GM12891 (cell line): ENCODE measurements around the gene CNBP.
A peak's percentile ranks its signal among the peaks of the same experiment; 100 is the strongest.
"Not testable (repeated sequence)": the region's sequence is repeated elsewhere in the genome, so short reads cannot be mapped to it uniquely, and the experiment has no call there.

Experiments used
- DNase-seq: peaks from one replicate; pipeline ENCODE4 v3.0.0; 2011; ENCODE audit warnings: low spot score; ENCODE audit not compliant: insufficient read length
- FAIRE-seq: peaks from 2 replicates; lab custom pipeline; 2011; peaks lifted over from hg19 to GRCh38; lab: Jason Lieb, UNC
- PAX5 ChIP-seq: IDR thresholded peaks from 2 replicates; pipeline ENCODE4 v1.6.1; 2011; ENCODE audit warnings: low read length, moderate library complexity, mild to moderate bottlenecking; ENCODE audit not compliant: insufficient read depth, severe bottlenecking
- POLR2A ChIP-seq: IDR thresholded peaks from 2 replicates; pipeline ENCODE4 v1.6.1; 2011; ENCODE audit warnings: low read depth, low read length, control low read depth
- POLR2AphosphoS5 ChIP-seq: IDR thresholded peaks from 2 replicates; pipeline ENCODE4 v1.6.1; 2011; ENCODE audit warnings: low read depth, low read length, control low read depth
- POU2F2 ChIP-seq: IDR thresholded peaks from 2 replicates; pipeline ENCODE4 v1.6.1; 2011; ENCODE audit warnings: low read depth, mild to moderate bottlenecking, control low read depth, low read length, moderate library complexity
- SPI1 ChIP-seq: IDR thresholded peaks from 2 replicates; pipeline ENCODE4 v1.6.1; 2011; ENCODE audit warnings: low read depth, low read length, control low read depth
- TAF1 ChIP-seq: IDR thresholded peaks from 2 replicates; pipeline ENCODE4 v1.6.1; 2011; ENCODE audit warnings: low read depth, low read length, control low read depth

The CNBP gene

GRCh38 chr3:129211345-129211744 is 27.6 kb upstream of the CNBP start:
- DNase-seq: no peak
- no peak for FAIRE-seq
- TF ChIP-seq POLR2A (no peak), SPI1 (no peak), POLR2AphosphoS5 (no peak), POU2F2 (no peak)

DNA sequence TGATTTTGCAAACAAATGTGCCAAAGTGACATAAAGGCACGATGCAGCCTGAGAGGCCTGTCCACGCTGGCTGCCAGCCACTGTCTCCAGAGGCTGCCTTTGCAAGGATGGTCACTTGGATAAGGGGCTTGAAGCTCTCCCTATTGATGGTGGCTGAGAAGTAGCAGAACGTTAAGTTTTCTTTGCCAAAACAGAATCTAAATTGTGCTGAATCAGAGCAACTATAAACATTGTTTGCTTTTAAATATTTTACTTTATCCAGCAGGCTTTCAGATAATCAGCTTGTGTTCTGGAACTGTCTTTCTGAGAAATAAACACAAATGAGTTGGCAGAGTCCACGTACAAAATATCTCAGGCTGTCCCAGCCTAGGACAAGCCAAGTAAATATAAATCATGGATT is 23.8 kb upstream of the CNBP start:
- no peak for FAIRE-seq
- no peak for DNase-seq
- TF ChIP-seq POU2F2 (no peak), PAX5 (no peak), TAF1 (no peak)

- no peak for FAIRE-seq
- no peak for DNase-seq
- TF ChIP-seq TAF1 (no peak), SPI1 (no peak), POLR2AphosphoS5 (no peak), POU2F2 (no peak), POLR2A (no peak), PAX5 (no peak)
Measured at GRCh38 chr3:129205109-129205832, 21.6 kb upstream of the CNBP start.

GRCh38 chr3:129204473-129204872 is 20.8 kb upstream of the CNBP start:
- no peak for DNase-seq
- FAIRE-seq: no peak
- TF ChIP-seq SPI1 (no peak), POU2F2 (no peak), TAF1 (no peak), POLR2A (no peak), POLR2AphosphoS5 (no peak), PAX5 (no peak)

DNA sequence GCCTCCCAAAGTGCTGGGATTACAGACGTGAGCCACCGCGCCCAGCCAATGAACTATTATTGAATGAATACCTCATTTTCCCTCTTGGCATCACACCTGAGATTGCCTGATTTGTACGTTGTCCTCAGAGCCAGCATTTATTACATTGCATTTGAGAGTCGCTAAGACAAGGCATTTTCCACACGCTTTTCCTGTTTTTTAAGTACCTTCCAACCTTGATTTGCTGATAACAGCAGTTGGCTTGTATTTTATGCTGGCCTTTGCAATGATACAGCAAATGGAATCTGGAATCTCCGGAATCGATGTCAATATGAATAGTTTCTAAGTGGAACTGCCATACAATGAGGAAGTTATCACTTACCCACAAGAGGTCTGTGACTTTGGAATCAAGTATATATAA is 15.7 kb upstream of the CNBP start:
- TF ChIP-seq TAF1 (no peak), SPI1 (no peak)
- DNase-seq (no peak), FAIRE-seq (no peak)

- DNase-seq (no peak), FAIRE-seq (peak; percentile 9)
- TF ChIP-seq POU2F2 (no peak), PAX5 (no peak), POLR2A (no peak), POLR2AphosphoS5 (no peak)
Measured at GRCh38 chr3:129197321-129197720, 13.6 kb upstream of the CNBP start.

GRCh38 chr3:129196601-129197000 is 12.9 kb upstream of the CNBP start:
- TF ChIP-seq SPI1 (no peak), POLR2A (no peak), TAF1 (no peak), POU2F2 (no peak), POLR2AphosphoS5 (no peak), PAX5 (no peak)
- FAIRE-seq (no peak), DNase-seq (no peak)

DNA sequence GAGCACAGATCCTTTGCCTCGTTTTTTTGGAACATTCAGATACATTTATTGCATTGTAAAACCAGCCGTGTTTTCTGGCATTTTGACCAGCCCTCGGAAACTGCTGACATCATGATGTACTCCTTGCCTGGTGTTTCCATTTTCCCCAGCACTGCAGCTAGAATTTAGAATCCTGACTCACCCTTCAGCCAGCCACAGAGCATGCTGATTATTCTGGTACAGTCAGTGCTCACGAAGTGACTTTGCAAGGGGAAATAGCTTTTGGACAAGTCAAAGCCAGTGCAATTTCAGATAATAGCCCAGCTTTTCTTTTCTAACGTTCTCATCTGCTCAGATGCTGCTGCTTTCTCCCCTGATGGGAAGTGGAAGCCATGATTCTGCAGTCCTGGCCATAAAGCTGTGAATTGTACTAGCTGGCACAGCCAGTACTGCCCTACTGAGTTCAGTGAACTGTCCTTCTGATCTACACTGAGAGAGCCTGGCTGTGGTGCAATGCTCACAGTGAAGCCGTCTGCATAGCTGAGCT is 12.1 kb upstream of the CNBP start:
- DNase-seq (no peak), FAIRE-seq (peak; percentile 33)
- TF ChIP-seq SPI1 (no peak), POLR2AphosphoS5 (no peak), POLR2A (no peak), POU2F2 (no peak), TAF1 (no peak)

DNA sequence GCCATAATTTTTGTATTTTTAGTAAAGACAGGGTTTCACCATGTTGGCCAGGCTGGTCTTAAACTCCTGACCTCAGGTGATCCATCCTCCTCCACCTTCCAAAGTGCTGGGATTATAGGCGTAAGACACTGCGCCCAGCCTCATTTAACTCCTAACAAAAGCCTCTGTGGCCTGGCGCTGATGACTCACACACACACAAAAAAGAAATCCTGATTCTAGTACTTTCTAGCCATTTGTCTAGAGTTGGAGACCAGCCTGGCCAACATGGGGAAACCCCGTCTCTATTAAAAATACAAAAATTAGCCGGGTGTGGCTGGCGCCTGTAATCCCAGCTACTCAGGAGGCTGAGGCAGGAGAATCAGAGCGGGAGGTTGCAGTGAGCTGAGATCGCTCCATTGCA is 6.1 kb upstream of the CNBP start:
- not testable (repeated sequence) for FAIRE-seq, DNase-seq

GRCh38 chr3:129187857-129188256 is 4.2 kb upstream of the CNBP start:
- FAIRE-seq (no peak), DNase-seq (no peak)
- TF ChIP-seq POLR2A: no peak
- no peak for TF ChIP-seq POU2F2
- TF ChIP-seq TAF1: no peak
- no peak for TF ChIP-seq SPI1
- TF ChIP-seq POLR2AphosphoS5: no peak
- no peak for TF ChIP-seq PAX5

- no peak for TF ChIP-seq SPI1
- TF ChIP-seq POLR2A: no peak
- FAIRE-seq (no peak), DNase-seq (no peak)
Measured at GRCh38 chr3:129185783-129186182, 2.1 kb upstream of the CNBP start.

DNA sequence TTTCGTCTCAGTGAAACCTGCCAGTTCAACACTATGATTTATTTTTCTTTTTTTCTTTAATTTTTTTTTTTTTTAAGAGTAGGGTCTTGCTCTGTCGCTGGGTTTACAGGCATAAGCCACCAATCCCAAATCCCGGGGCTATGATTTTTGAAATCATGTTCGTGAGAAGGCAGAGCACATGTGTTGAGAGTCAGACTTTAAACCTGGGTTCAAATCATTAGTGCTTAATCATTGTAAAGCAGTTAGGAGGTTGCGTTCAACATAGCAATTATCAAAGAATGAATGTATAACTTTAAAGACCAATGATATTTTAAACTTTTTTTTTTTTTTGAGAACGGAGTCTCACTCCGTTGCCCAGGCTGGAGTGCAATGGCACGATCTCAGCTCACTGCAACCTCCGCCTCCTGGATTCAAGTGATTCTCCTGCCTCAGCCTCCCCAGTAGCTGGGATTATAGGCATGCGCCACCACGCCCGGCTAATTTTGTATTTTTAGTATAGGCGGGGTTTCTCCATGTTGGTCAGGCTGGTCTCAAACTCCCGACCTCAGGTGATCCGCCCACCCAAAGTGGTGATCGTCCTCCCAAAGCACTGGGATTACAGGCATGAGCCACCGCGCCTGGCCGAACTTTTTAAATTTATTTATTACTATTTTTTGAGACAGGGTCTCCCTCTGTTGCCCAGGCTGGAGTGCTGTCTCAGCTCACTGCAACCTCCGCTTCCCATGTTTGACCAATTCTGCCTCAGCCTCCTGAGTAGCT is 1.3 kb upstream of the CNBP start:
- not testable (repeated sequence) for FAIRE-seq, DNase-seq
